Astrocyte (in vitro differentiated cells and primary cell): ENCODE data around the gene INCENP.

ENCODE experiments used
- EZH2 ChIP-seq: IDR thresholded peaks from 2 replicates; pipeline ENCODE4 v1.6.1; 2012; ENCODE audit warnings: mild to moderate bottlenecking, low read length, inconsistent platforms; ENCODE audit not compliant: insufficient read depth
- TF ChIP-seq, protein P1 (sequence below): IDR thresholded peaks from 2 replicates; pipeline ENCODE4 v1.5.1; 2011; ENCODE audit warnings: low read depth, mild to moderate bottlenecking, inconsistent platforms, low read length, moderate library complexity; ENCODE audit not compliant: insufficient read depth

DNA sequence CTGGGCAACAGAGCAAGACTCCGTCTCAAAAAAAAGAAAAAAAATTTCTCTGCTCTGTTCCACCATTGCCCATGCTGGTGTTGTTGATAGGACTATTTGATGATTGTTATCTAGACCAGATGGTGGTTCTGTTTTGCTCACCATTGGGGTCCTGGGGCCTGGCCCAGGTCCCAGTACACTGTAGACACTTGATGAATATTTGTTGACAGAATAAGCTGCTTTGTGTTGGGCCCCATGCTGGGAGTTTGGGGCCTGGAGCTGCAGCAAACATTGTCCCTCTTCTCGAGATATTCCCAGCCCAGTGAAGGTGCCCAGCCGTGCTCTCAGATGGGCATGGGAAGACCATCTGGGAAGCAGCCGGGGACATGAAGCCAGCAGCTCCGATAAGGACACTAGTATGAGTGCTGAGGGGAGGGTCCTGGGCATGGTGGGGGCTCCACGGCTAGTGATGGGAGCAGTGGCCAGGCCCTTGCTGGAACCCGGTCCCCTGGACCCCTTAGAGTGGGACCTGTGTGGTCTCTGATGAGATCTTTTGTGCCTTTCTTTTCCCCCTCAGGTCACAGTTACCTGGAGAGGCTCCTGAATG is 13.6 kb downstream of the INCENP start:
- TF ChIP-seq, protein P1, sequence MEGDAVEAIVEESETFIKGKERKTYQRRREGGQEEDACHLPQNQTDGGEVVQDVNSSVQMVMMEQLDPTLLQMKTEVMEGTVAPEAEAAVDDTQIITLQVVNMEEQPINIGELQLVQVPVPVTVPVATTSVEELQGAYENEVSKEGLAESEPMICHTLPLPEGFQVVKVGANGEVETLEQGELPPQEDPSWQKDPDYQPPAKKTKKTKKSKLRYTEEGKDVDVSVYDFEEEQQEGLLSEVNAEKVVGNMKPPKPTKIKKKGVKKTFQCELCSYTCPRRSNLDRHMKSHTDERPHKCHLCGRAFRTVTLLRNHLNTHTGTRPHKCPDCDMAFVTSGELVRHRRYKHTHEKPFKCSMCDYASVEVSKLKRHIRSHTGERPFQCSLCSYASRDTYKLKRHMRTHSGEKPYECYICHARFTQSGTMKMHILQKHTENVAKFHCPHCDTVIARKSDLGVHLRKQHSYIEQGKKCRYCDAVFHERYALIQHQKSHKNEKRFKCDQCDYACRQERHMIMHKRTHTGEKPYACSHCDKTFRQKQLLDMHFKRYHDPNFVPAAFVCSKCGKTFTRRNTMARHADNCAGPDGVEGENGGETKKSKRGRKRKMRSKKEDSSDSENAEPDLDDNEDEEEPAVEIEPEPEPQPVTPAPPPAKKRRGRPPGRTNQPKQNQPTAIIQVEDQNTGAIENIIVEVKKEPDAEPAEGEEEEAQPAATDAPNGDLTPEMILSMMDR: no peak
- TF ChIP-seq EZH2: no peak
